GM23338 (cell line): Measurements from ENCODE around the gene STPG2. TPM values are rescaled to one million over a fixed set of nuclear protein-coding genes. Genes with fewer than 3 reads are reported as not detected.

Experiments used
- ATAC-seq: fragments of 200-7000 bp; cut with Tn5 transposase; 3 replicates; pipeline ENCODE4 v1.9.1; 2020
- DNase-seq: peaks from one replicate; pipeline ENCODE4 v3.0.0-alpha.2; 2015; ENCODE audit warnings: low spot score
- H2AFZ ChIP-seq: fragments of 200-600 bp; sonication (generic); 2 replicates; pipeline ENCODE4 v1.8.0; 2016; ENCODE audit warnings: antibody characterized with exemption, mild to moderate bottlenecking, moderate library complexity
- H3F3A ChIP-seq: fragments of 200-600 bp; sonication (generic); replicated peaks from 2 replicates; pipeline ENCODE4 v1.8.0; 2017; ENCODE audit warnings: antibody characterized with exemption, mixed run types, low read depth
- H3K27ac ChIP-seq: fragments of 200-600 bp; sonication (generic); 2 replicates; pipeline ENCODE4 v1.6.1; 2016; ENCODE audit warnings: low read depth
- H3K27me3 ChIP-seq: fragments of 200-600 bp; sonication (generic); 2 replicates; pipeline ENCODE4 v1.8.0; 2016; ENCODE audit warnings: mild to moderate bottlenecking, mixed run types, moderate library complexity; ENCODE audit not compliant: insufficient read depth
- H3K36me3 ChIP-seq: fragments of 200-600 bp; sonication (generic); 2 replicates; pipeline ENCODE4 v1.8.0; 2016; ENCODE audit warnings: mild to moderate bottlenecking; ENCODE audit not compliant: insufficient read depth
- H3K4me1 ChIP-seq: fragments of 200-600 bp; sonication (generic); 2 replicates; pipeline ENCODE4 v1.8.0; 2016; ENCODE audit warnings: mild to moderate bottlenecking, moderate library complexity; ENCODE audit not compliant: insufficient read depth
- H3K4me2 ChIP-seq: fragments of 200-600 bp; sonication (generic); 2 replicates; pipeline ENCODE4 v1.7.1; 2017; ENCODE audit warnings: mixed run types
- H3K4me3 ChIP-seq: fragments of 200-600 bp; sonication (generic); 2 replicates; pipeline ENCODE4 v1.6.1; 2016; ENCODE audit warnings: mixed run types
- H3K79me2 ChIP-seq: fragments of 200-600 bp; sonication (generic); replicated peaks from 2 replicates; pipeline ENCODE4 v1.8.0; 2017; ENCODE audit warnings: mild to moderate bottlenecking; ENCODE audit not compliant: insufficient read depth
- H3K9me2 ChIP-seq: fragments of 200-600 bp; sonication (generic); 2 replicates; pipeline ENCODE4 v1.8.0; 2017; ENCODE audit not compliant: insufficient read depth
- H4K20me1 ChIP-seq: fragments of 200-600 bp; sonication (generic); replicated peaks from 2 replicates; pipeline ENCODE4 v1.8.0; 2017; ENCODE audit warnings: mild to moderate bottlenecking; ENCODE audit not compliant: insufficient read depth
- H3K27ac Mint-ChIP-seq: 2 replicates; pipeline ENCODE4 v1.8.0; 2020; ENCODE audit warnings: inconsistent platforms, mild to moderate bottlenecking, moderate library complexity, mixed read lengths
- H3K27me3 Mint-ChIP-seq: 3 replicates; pipeline ENCODE4 v1.8.0; 2022; ENCODE audit warnings: low read depth, mild to moderate bottlenecking, moderate library complexity, mixed read lengths, inconsistent platforms; ENCODE audit not compliant: insufficient read depth, poor library complexity
- H3K36me3 Mint-ChIP-seq: 3 replicates; pipeline ENCODE4 v1.8.0; 2021; ENCODE audit warnings: low read depth, mild to moderate bottlenecking, inconsistent platforms, moderate library complexity, mixed read lengths
- H3K4me1 Mint-ChIP-seq: 3 replicates; pipeline ENCODE4 v1.8.0; 2020; ENCODE audit warnings: mild to moderate bottlenecking, inconsistent platforms, mixed read lengths
- H3K4me3 Mint-ChIP-seq: 3 replicates; pipeline ENCODE4 v1.8.0; 2021; ENCODE audit warnings: moderate library complexity, mild to moderate bottlenecking, inconsistent platforms, mixed read lengths
- H3K9me3 Mint-ChIP-seq: 3 replicates; pipeline ENCODE4 v1.8.0; 2020; ENCODE audit warnings: moderate library complexity, mild to moderate bottlenecking, inconsistent platforms, mixed read lengths
- CREB1 ChIP-seq: fragments of 250-450 bp; sonication (Bioruptor Pico); IDR thresholded peaks from 2 replicates; pipeline ENCODE4 v1.5.0; 2020; ENCODE audit warnings: low read depth, mild to moderate bottlenecking, moderate library complexity
- CTCF ChIP-seq, 2 experiments: fragments of 200-600 bp in 1 of 2; sonication (generic) in 1 of 2; conservative IDR thresholded peaks; 2 replicates each; pipeline versions ENCODE4 v1.5.1 to v1.6.1; 2016 to 2017; ENCODE audit warnings: antibody characterized with exemption in 2 of 2, low read depth in 2 of 2, mild to moderate bottlenecking in 2 of 2, moderate library complexity in 1 of 2
- ETS1 ChIP-seq: IDR thresholded peaks from 2 replicates; pipeline ENCODE4 v1.6.1; 2016; ENCODE audit warnings: antibody characterized with exemption
- EZH2 ChIP-seq: fragments of 200-600 bp; sonication (generic); IDR thresholded peaks from one replicate; pipeline ENCODE4 v1.8.0; 2017; ENCODE audit warnings: antibody characterized with exemption, mild to moderate bottlenecking, low read depth; ENCODE audit not compliant: unreplicated experiment
- EZH2phosphoT487 ChIP-seq: fragments of 200-600 bp; sonication (generic); IDR thresholded peaks from one replicate; pipeline ENCODE4 v1.8.1; 2018; ENCODE audit warnings: antibody characterized with exemption; ENCODE audit not compliant: unreplicated experiment
- JUNB ChIP-seq: IDR thresholded peaks from one replicate; pipeline ENCODE4 v1.6.1; 2016; ENCODE audit warnings: antibody characterized with exemption; ENCODE audit not compliant: unreplicated experiment
- NANOG ChIP-seq: IDR thresholded peaks from 2 replicates; pipeline ENCODE4 v1.6.1; 2016; ENCODE audit warnings: antibody characterized with exemption, borderline replicate concordance
- POLR2AphosphoS5 ChIP-seq: IDR thresholded peaks from 2 replicates; pipeline ENCODE4 v1.6.1; 2016; ENCODE audit warnings: antibody characterized with exemption, low read depth
- REST ChIP-seq: IDR thresholded peaks from one replicate; pipeline ENCODE4 v1.6.1; 2018; ENCODE audit warnings: antibody characterized with exemption; ENCODE audit not compliant: unreplicated experiment
- STAT1 ChIP-seq: IDR thresholded peaks from one replicate; pipeline ENCODE4 v1.6.1; 2016; ENCODE audit warnings: antibody characterized with exemption; ENCODE audit not compliant: unreplicated experiment
- ZNF114 ChIP-seq: fragments of 250-450 bp; sonication (Bioruptor Pico); IDR thresholded peaks from 2 replicates; pipeline ENCODE4 v1.5.0; 2020; ENCODE audit warnings: mild to moderate bottlenecking, moderate library complexity
- ZNF331 ChIP-seq: fragments of 250-450 bp; sonication (Bioruptor Pico); IDR thresholded peaks from 2 replicates; pipeline ENCODE4 v1.5.0; 2020; ENCODE audit warnings: low read depth, mild to moderate bottlenecking, moderate library complexity
- ZNF462 ChIP-seq: fragments of 250-450 bp; sonication (Bioruptor Pico); IDR thresholded peaks from 2 replicates; pipeline ENCODE4 v1.5.0; 2020; ENCODE audit warnings: mild to moderate bottlenecking, moderate library complexity
- polyA plus RNA-seq: library from polyadenylated mRNA; unstranded; fragments of >200 nt; fragmentation: Nextera tagmentation; extraction: Ambion mirVana; gene quantifications from 2 replicates; pipeline ENCODE4 v1.2.1, GENCODE V29; 2016
- total RNA-seq: library from RNA; depleted of rRNA; stranded (reverse); fragments of >200 nt; shearing (Covaris generic); gene quantifications from 2 replicates; pipeline ENCODE4 v1.2.3, GENCODE V29; 2014

STPG2 gene
- total and polyA plus RNA-seq, 2 experiments from 2014 or later, result 0.17 to 0.32 TPM

GRCh38 chr4:97923096-97923495 lies 220.2 kb downstream of the STPG2 start:
- H3K27me3 Mint-ChIP-seq, result no peaks in the 10 kb centered on the region
- Histone ChIP-seq H3K27me3 (no peaks in the 10 kb centered on the region), H2AFZ (no peak overlapping the region), H3F3A (no peaks in the 10 kb centered on the region), H3K4me3 (no peak overlapping the region), H3K27ac (no peak overlapping the region), H3K79me2 (no peaks in the 10 kb centered on the region), H3K4me2 (no peak overlapping the region), H3K36me3 (no peaks in the 10 kb centered on the region), H4K20me1 (no peaks in the 10 kb centered on the region), H3K4me1 (no peaks in the 10 kb centered on the region), H3K9me2 (peaks cover 7% of the 10 kb centered on the region; the same call in 1 of the 2 replicates)
- H3K4me1 Mint-ChIP-seq, result no peaks in the 10 kb centered on the region
- TF ChIP-seq ZNF331 (no peak), CTCF (conservative IDR thresholded peaks at IDR 0.05; ENCODE audit: low read depth in 2 of 2) (no peak), EZH2phosphoT487 (no peak), JUNB (no peak), CREB1 (no peak), ZNF114 (CRISPR knock-in tag) (no peak), REST (no peak), ETS1 (no peak), EZH2 (no peak), POLR2AphosphoS5 (no peak), STAT1 (no peak), ZNF462 (no peak), NANOG (no peak)
- no peak overlapping the region for H3K27ac Mint-ChIP-seq
- ATAC-seq (no peak), DNase-seq (no peak)
- H3K9me3 Mint-ChIP-seq, result peaks cover 5% of the 10 kb centered on the region; the same call in 2 of the 3 replicates
- 0 out of 3 replicates have a peak, but pooled peaks cover 6% of the 10 kb centered on the region for H3K36me3 Mint-ChIP-seq
- H3K4me3 Mint-ChIP-seq, result no peak overlapping the region
